Upper lobe of left lung (tissue), 6 donors: Measurements from ENCODE around the gene TMEM132E. TPM values are rescaled to one million over a fixed set of nuclear protein-coding genes. Genes with fewer than 3 reads are reported as not detected.

Experiments
- ATAC-seq, 2 donors: fragments of 200-7000 bp; cut with Tn5 transposase; one replicate each; pipeline ENCODE4 v1.9.1; 2022; ENCODE audit warnings: mild to moderate bottlenecking in 2 of 2, moderate library complexity in 2 of 2; ENCODE audit not compliant: low FRiP score in 2 of 2
- DNase-seq, 2 donors: peaks; one replicate each; pipeline ENCODE4 v3.0.0-alpha.2; 2019 to 2020
- H3K27ac ChIP-seq, 4 donors: fragments of 200-600 bp; sonication (generic); one replicate each; pipeline ENCODE4 v1.5.1; 2016 to 2019
- H3K27me3 ChIP-seq, 4 donors: fragments of 200-600 bp; sonication (generic); one replicate each; pipeline ENCODE4 v1.5.1; 2017 to 2019
- H3K36me3 ChIP-seq, 4 donors: fragments of 200-600 bp; sonication (generic); one replicate each; pipeline ENCODE4 v1.5.1; 2016 to 2019
- H3K4me1 ChIP-seq, 4 donors: fragments of 200-600 bp; sonication (generic); one replicate each; pipeline ENCODE4 v1.5.1; 2018 to 2019
- H3K4me3 ChIP-seq, 4 donors: fragments of 200-600 bp; sonication (generic); one replicate each; pipeline ENCODE4 v1.5.1; 2017 to 2019; ENCODE audit warnings: mild to moderate bottlenecking in 2 of 4, moderate library complexity in 1 of 4
- H3K9me3 ChIP-seq, 4 donors: fragments of 200-600 bp; sonication (generic); one replicate each; pipeline ENCODE4 v1.5.1; 2018 to 2019
- CTCF ChIP-seq, 6 experiments: fragments of 450-650 bp in 4 of 6; fragments of 200-600 bp in 2 of 6; sonication (generic) in 2 of 6; IDR thresholded peaks; one replicate each; pipeline ENCODE4 v1.5.1; 2016 to 2019; ENCODE audit warnings: antibody characterized with exemption in 6 of 6
- EP300 ChIP-seq, 4 donors: sonication (generic); formaldehyde crosslinking; IDR thresholded peaks; one replicate each; pipeline ENCODE4 v1.5.1; 2017; ENCODE audit warnings: antibody characterized with exemption in 4 of 4, control low read depth in 2 of 4
- POLR2A ChIP-seq, 4 donors: fragments of 450-650 bp; IDR thresholded peaks; one replicate each; pipeline ENCODE4 v1.5.1; 2016 to 2017; ENCODE audit warnings: antibody characterized with exemption in 4 of 4, mild to moderate bottlenecking in 2 of 4
- POLR2AphosphoS5 ChIP-seq, 2 donors: sonication (generic); formaldehyde crosslinking; IDR thresholded peaks; one replicate each; pipeline ENCODE4 v1.5.1; 2017; ENCODE audit warnings: antibody characterized with exemption in 2 of 2
- WGBS, 2 donors: methylation state at CpG; one replicate each; pipeline ENCODE4 v1.1.5; 2017 to 2018; 5-methylcytosine and 5-hydroxymethylcytosine counted together
- total RNA-seq, 6 donors: library from RNA; depleted of rRNA in 4 of 6; stranded (reverse); fragments of >200 nt in 4 of 6; gene quantifications; one replicate each; pipeline versions ENCODE4 v1.1.0 to v1.2.1, GENCODE V29; 2016 to 2021
- donor health status: DM: no; HTN: no; CAD: no; lungs with moderate emphysema.
- donor health status: DM: no; HTN: yes; CAD: no; lungs with severe emphysema.

Gene TMEM132E
- total RNA-seq, 6 donors from 2014 or later, result 0.06 to 0.17 TPM; not detected in 4

- no peak overlapping the region for H3K27ac ChIP-seq
- no peak overlapping the region for H3K4me3 ChIP-seq
- no peaks in the 10 kb centered on the region for H3K36me3 ChIP-seq
- TF ChIP-seq CTCF (IDR thresholded peaks at IDR 0.05) (no peak), POLR2A (IDR thresholded peaks at IDR 0.05) (no peak), POLR2AphosphoS5 (IDR thresholded peaks at IDR 0.05) (no peak), EP300 (IDR thresholded peaks at IDR 0.05) (no peak)
- H3K4me1 ChIP-seq, result no peaks in the 10 kb centered on the region
- 37 to 47% methylated on average over 4 of the region's 4 CpGs for WGBS, 2 donors
- no peaks in the 10 kb centered on the region for H3K9me3 ChIP-seq
- no peaks in the 10 kb centered on the region for H3K27me3 ChIP-seq
- ATAC-seq (no peak), DNase-seq (no peak)
Measured at GRCh38 chr17:34592002-34592401, 12.6 kb downstream of the TMEM132E start.

DNA sequence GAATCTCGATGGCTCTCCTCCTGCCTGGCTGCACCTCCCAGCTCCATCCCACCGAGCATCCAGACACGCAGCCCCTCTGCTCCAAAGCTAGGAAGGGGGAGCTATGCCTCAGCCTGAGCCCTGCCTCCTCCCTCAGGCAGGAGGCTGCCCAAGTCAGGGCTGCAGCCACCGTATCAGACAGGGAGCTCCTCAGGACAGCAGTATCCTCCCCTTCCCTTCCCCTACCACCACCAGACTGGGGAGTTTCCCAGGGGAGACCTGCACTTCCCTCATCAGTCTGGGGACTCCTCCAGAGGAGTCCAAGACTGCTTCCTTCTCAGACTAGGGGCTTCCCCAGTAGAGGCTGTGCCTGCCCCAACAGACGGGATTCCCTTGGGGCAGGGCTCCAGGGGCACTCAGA is 17.5 kb downstream of the TMEM132E start:
- TF ChIP-seq EP300 (IDR thresholded peaks at IDR 0.05) (no peak), CTCF (IDR thresholded peaks at IDR 0.05) (no peak), POLR2A (IDR thresholded peaks at IDR 0.05) (no peak), POLR2AphosphoS5 (IDR thresholded peaks at IDR 0.05) (no peak)
- DNase-seq (no peak), ATAC-seq (no peak)
- no peak overlapping the region for H3K4me3 ChIP-seq
- H3K4me1 ChIP-seq, result no peaks in the 10 kb centered on the region
- WGBS, 2 donors, result 17 to 23% methylated on average over 5 of the region's 5 CpGs
- no peaks in the 10 kb centered on the region for H3K27me3 ChIP-seq
- no peaks in the 10 kb centered on the region for H3K36me3 ChIP-seq
- H3K27ac ChIP-seq, result no peak overlapping the region
- no peaks in the 10 kb centered on the region for H3K9me3 ChIP-seq

DNA sequence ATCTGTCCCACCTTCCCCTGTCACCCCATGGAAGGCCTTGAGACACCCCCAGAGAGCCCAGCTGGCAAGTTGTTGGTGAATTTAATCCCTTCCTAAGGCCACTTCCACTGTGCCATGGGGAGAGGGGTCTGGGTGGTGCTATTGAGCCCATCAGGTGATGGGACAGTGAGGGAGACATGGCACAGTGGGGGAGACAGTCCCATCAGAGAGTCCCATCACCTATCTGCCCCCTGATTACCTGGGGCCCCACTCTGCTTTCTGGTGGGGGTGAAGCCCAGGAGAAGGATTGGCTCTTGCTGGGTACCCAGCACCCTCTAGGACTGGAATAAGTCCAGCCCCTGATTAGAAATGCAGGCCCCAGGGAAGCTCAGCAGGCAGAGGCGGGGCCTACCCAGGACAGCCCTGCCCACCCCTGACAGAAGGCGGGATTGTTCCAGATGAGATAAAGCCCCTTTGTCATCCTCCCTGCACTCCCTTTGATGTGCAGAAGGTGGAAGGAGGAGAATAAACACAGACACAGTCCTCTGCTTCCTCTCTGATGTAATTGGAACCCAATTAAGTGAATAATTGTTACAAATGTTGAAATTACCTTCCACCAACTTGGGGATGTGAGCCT is 18.9 kb downstream of the TMEM132E start:
- H3K27me3 ChIP-seq, result no peaks in the 10 kb centered on the region
- H3K4me1 ChIP-seq, result no peaks in the 10 kb centered on the region
- TF ChIP-seq POLR2A (IDR thresholded peaks at IDR 0.05), result no peak
- no peak for TF ChIP-seq EP300 (IDR thresholded peaks at IDR 0.05)
- no peak for TF ChIP-seq CTCF (IDR thresholded peaks at IDR 0.05)
- TF ChIP-seq POLR2AphosphoS5 (IDR thresholded peaks at IDR 0.05), result no peak
- ATAC-seq (no peak), DNase-seq (no peak)
- no peaks in the 10 kb centered on the region for H3K9me3 ChIP-seq
- H3K4me3 ChIP-seq, result no peak overlapping the region
- 69% methylated on average over 2 of the region's 2 CpGs; no CpG with 5 or more reads in 1 of the 2 donors for WGBS, 2 donors
- no peak overlapping the region for H3K27ac ChIP-seq
- H3K36me3 ChIP-seq, result no peaks in the 10 kb centered on the region

- TF ChIP-seq POLR2A (IDR thresholded peaks at IDR 0.05) (no peak), CTCF (IDR thresholded peaks at IDR 0.05) (no peak), EP300 (IDR thresholded peaks at IDR 0.05) (no peak), POLR2AphosphoS5 (IDR thresholded peaks at IDR 0.05) (no peak)
- H3K27me3 ChIP-seq, result no peaks in the 10 kb centered on the region
- DNase-seq, result no peak
- 29 to 64% methylated on average over 1 to 3 of the region's 3 CpGs for WGBS, 2 donors
- H3K9me3 ChIP-seq, result no peaks in the 10 kb centered on the region
- H3K4me1 ChIP-seq, result no peaks in the 10 kb centered on the region
- H3K36me3 ChIP-seq, result no peaks in the 10 kb centered on the region
- no peak overlapping the region for H3K4me3 ChIP-seq
- H3K27ac ChIP-seq, result no peak overlapping the region
- no peak for ATAC-seq
Measured at GRCh38 chr17:34601416-34601815, 22.0 kb downstream of the TMEM132E start.

- DNase-seq (no peak), ATAC-seq (no peak)
- 87 to 93% methylated on average over 3 of the region's 3 CpGs for WGBS, 2 donors
- TF ChIP-seq CTCF (IDR thresholded peaks at IDR 0.05) (no peak), POLR2AphosphoS5 (IDR thresholded peaks at IDR 0.05) (no peak), EP300 (IDR thresholded peaks at IDR 0.05) (no peak)
- H3K27me3 ChIP-seq, result no peaks in the 10 kb centered on the region
- H3K27ac ChIP-seq, result no peak overlapping the region
- no peaks in the 10 kb centered on the region for H3K36me3 ChIP-seq
- H3K4me3 ChIP-seq, result no peak overlapping the region
- no peaks in the 10 kb centered on the region for H3K4me1 ChIP-seq
- no peaks in the 10 kb centered on the region for H3K9me3 ChIP-seq
Measured at GRCh38 chr17:34603974-34604373, 24.6 kb downstream of the TMEM132E start.
